ENCODE measurements around the gene DNAJC15.
"Not testable (repeated sequence)": the region's sequence is repeated elsewhere in the genome, so short reads cannot be mapped to it uniquely, and the experiment has no call there.

Gene DNAJC15

GRCh38 chr13:43005460-43006236, 17.7 kb upstream of the DNAJC15 start:
- DNase-seq = peak; percentile 59

DNA sequence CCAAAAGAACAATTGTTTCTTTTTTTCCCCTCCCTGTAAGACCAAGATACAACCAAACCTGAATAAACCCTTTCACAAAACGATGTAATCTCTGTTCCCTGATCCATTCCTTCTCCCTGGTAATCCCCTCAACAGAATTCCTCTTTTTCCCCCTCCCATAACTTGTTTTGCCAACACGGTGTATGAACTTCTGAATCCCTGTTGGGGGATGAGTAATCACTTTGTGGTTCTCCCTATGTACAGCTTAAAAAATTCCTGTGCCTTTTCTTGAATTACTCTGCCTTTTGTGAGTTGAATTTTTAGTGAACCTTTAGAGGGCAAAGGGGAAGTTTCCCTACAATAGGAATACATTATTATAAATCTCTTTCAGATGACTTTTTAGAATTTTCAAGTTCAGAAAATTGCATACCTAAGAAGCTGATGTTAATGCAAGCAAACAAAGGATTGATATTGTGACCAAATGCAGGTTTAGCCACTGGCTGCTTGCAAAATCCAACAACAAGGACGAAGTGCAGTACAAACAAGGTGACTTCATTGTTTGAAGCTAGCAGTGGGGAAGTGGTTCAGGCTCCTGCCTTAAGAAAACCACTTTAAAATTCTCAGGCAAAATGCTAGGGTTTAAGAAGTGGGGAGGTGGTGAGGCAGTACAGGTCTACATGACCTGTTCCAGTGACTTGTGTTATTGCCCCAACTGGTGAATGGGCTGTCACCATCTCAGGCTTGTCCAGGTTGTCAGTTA, 16.3 kb upstream of the DNAJC15 start:
- peak; percentile 83 for DNase-seq

- DNase-seq = peak; percentile 63
These were observed 14.8 kb upstream of the DNAJC15 start for GRCh38 chr13:43008596-43008995.

GRCh38 chr13:43009506-43009905, 13.9 kb upstream of the DNAJC15 start:
- peak; percentile 42 for DNase-seq

GRCh38 chr13:43014162-43014561, 9.2 kb upstream of the DNAJC15 start:
- DNase-seq = no peak

GRCh38 chr13:43016226-43016625, 7.2 kb upstream of the DNAJC15 start:
- DNase-seq = no peak

- DNase-seq = no peak
These were observed 3.6 kb upstream of the DNAJC15 start for GRCh38 chr13:43019811-43020210.

DNA sequence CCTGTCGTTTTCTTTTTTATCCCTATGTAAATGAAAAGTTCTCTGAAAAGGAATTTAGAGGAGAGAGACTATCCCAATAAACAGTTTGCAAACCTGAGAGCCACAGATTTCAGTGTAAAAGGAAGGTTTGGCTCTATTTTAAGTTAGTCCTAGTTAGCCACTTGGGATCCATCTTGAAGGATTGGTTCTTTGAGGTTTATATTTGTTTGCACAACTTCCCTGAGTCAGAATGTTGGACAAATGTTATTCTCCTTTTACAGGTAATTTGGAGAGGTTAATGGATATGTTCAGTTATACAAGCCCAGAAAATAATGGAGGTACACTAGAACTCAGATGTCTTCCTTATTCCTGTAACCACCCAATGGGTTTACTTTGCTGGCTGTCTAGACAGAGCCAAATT, 2.6 kb upstream of the DNAJC15 start:
- no peak for DNase-seq

- peak; percentile 79 for DNase-seq
These were observed 1.3 kb upstream of the DNAJC15 start for GRCh38 chr13:43021926-43022670.

DNA sequence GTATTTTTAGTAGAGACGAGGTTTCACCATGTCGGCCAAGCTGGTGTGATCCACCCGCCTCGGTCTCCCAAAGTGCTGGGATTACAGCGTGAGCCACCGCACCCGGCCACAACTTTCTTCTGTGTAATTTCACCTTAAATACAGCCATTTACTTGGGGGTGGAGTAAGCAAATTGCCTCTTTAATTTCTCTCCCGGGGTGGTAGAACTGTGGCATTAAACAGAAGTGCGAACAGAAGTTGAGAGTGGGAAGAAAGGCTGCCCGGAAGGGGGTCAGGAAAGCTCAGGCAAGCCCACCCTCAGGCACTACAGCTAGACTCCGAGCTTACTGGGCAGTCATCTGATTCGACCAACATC, 475 bp upstream of the DNAJC15 start:
- no peak for DNase-seq

GRCh38 chr13:43026262-43026661, 2.9 kb downstream of the DNAJC15 start:
- DNase-seq = no peak

- DNase-seq = no peak
These were observed 7.2 kb downstream of the DNAJC15 start for GRCh38 chr13:43030548-43030947.

DNA sequence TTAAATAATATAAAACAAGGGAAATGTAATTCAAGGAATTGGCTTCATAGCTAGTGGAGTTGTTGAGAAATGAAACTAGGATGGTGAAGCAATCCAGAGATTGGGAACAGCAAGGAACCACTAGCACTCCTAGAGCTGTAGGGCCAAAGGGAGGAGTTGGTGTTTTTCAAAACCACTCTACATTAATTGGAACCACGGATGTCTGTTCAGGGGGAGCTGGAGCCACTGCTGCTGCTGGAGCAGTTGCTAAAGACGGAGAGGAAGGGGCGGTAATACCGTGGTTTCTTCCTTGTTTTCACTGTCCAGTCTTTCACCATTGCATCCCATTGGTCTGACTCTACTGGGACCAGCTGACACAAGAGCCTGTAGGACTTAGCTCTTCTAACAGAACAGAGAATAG, 8.5 kb downstream of the DNAJC15 start:
- DNase-seq = no peak

- no peak for DNase-seq
These were observed 9.7 kb downstream of the DNAJC15 start for GRCh38 chr13:43033038-43033437.

- DNase-seq = no peak
These were observed 13.2 kb downstream of the DNAJC15 start for GRCh38 chr13:43036351-43037250.

- no peak for DNase-seq
These were observed 16.6 kb downstream of the DNAJC15 start for GRCh38 chr13:43039966-43040365.

DNA sequence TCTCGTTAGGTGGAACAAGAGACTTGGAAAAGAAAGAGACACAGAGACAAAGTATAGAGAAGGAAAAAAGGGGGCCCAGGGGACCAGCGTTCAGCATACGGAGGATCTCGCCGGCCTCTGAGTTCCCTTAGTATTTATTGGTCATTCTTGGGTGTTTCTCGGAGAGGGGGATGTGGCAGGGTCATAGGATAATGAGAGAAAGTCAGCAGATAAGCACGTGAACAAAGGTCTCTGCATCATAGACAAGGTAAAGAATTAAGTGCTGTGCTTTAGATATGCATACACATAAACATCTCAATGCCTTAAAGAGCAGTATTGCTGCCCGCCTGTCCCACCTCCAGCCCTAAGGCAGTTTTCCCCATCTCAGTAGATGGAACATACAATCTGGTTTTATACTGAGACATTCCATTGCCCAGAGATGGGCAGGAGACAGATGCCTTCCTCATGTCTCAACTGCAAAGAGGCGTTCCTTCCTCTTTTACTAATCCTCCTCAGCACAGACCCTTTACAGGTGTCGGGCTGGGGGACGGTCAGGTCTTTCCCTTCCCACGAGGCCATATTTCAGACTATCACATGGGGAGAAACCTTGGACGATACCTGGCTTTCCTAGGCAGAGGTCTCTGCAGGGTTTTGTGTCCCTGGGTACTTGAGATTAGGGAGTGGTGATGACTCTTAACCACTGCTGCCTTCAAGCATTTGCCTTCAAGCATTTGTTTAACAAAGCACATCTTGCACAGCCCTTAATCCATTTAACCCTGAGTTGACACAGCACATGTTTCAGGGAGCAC, 17.4 kb downstream of the DNAJC15 start:
- not testable (repeated sequence) for DNase-seq

GRCh38 chr13:43041369-43041921, 18.1 kb downstream of the DNAJC15 start:
- DNase-seq = no peak

DNA sequence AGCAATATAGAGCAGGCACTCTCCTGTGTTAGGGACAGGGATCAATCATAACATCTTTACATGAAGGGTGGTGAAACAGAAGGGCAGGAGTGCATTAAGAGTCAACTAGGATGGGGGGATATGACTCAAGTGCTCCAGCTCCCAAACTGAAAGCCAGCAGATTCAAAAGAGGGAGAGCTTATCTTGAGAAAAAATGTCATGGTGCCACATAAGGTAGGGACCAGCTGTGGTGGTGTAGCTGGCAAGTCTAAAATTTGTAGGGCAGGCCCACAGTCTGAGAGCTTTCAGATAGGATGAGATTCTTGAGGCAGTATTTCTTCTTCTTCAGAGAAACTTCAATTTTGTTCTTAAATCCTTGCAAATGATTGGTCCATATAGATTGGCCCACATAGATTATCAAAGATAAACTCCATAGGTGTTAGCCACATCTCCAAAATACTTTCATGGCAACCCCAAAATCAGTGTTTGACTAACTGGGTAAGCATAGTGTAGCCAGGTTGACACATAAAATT, 19.1 kb downstream of the DNAJC15 start:
- DNase-seq = no peak

DNA sequence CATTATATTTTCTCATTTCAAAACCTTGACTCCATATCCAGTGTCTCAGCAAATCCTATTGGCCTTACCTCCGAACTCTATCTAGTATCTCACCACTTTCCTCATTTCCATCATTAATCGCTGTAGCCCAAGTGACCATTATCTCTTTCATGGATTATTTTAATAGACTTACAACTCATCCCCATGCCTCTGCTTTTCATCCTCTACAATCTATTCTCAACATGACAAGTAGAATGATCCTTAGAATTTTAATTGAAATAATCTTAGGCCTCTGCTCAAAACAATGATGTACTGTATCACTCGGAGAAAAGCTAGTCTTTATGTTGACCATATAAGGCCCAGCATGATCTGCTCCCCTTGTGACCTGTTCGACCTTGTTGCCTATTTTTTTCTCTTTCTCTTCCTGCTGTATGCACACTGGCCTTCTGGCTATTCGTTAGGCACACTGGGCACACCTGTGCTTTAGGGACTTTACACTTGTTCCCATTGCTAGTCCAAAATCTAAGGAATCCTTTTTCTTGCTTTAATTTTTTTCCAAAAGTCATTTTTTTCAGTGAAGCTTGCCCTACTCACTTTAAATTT, 21.4 kb downstream of the DNAJC15 start:
- DNase-seq = no peak
